Uterus (tissue), 2 donors: Measurements from ENCODE around the gene CA12.

Source experiments
- CTCF ChIP-seq, 4 experiments: fragments of 200-600 bp in 2 of 4; fragments of 450-650 bp in 2 of 4; sonication (generic) in 2 of 4; IDR thresholded peaks; one replicate each; pipeline ENCODE4 v1.5.1; 2016 to 2019; ENCODE audit warnings: antibody characterized with exemption in 4 of 4, mild to moderate bottlenecking in 2 of 4, moderate library complexity in 1 of 4
- POLR2A ChIP-seq, 2 donors: fragments of 450-650 bp; IDR thresholded peaks; one replicate each; pipeline ENCODE4 v1.6.1; 2016; ENCODE audit warnings: antibody characterized with exemption in 2 of 2, mild to moderate bottlenecking in 1 of 2, moderate library complexity in 1 of 2

GRCh38 chr15:63412551-63412950 lies 30.9 kb upstream of the CA12 start:
- TF ChIP-seq CTCF (IDR thresholded peaks at IDR 0.05) (no peak), POLR2A (IDR thresholded peaks at IDR 0.05) (no peak)
